Gastrocnemius medialis (tissue), 4 donors: ENCODE results near the gene DCST1.

Experiments used
- POLR2A ChIP-seq, 2 donors: fragments of 450-650 bp; IDR thresholded peaks; one replicate each; pipeline ENCODE4 v1.6.1; 2017; ENCODE audit warnings: antibody characterized with exemption in 2 of 2, mild to moderate bottlenecking in 2 of 2, moderate library complexity in 2 of 2
- TF ChIP-seq, protein P1 (sequence below), 5 experiments: fragments of 450-650 bp in 3 of 5; fragments of 200-600 bp in 2 of 5; sonication (generic) in 2 of 5; IDR thresholded peaks in 4 of 5; conservative IDR thresholded peaks in 1 of 5; 1 replicate in 4 of 5; 2 replicates in 1 of 5; pipeline ENCODE4 v1.5.1; 2016 to 2019; ENCODE audit warnings: antibody characterized with exemption in 5 of 5, mild to moderate bottlenecking in 3 of 5, moderate library complexity in 3 of 5

DNA sequence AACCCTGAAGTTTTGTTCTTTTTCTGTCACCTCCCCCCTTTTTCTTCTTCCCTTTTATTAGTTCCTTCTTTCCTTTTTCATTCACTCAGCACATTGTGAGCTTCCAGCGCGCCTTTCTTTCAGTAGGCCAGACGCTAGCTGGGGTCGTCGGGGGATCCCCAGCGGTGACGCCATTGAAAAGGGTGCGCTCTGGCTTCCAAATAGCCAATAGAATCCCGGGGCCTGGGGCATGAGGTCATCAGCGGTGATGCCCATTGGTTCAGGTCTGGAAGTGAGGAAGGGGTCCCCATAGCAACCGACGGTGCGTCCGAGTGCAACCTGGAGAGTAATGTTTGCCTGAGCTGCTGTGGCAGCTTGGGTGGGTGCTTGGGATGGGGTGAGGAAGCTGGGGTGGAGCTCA lies 38.1 kb downstream of the DCST1 start:
- no peak for TF ChIP-seq POLR2A (IDR thresholded peaks at IDR 0.05)
- TF ChIP-seq, protein P1, sequence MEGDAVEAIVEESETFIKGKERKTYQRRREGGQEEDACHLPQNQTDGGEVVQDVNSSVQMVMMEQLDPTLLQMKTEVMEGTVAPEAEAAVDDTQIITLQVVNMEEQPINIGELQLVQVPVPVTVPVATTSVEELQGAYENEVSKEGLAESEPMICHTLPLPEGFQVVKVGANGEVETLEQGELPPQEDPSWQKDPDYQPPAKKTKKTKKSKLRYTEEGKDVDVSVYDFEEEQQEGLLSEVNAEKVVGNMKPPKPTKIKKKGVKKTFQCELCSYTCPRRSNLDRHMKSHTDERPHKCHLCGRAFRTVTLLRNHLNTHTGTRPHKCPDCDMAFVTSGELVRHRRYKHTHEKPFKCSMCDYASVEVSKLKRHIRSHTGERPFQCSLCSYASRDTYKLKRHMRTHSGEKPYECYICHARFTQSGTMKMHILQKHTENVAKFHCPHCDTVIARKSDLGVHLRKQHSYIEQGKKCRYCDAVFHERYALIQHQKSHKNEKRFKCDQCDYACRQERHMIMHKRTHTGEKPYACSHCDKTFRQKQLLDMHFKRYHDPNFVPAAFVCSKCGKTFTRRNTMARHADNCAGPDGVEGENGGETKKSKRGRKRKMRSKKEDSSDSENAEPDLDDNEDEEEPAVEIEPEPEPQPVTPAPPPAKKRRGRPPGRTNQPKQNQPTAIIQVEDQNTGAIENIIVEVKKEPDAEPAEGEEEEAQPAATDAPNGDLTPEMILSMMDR (IDR thresholded peaks at IDR 0.05 in 4 of 5, conservative IDR thresholded peaks at IDR 0.05 in 1 of 5) = no peak
